HG03159 (cell line): ENCODE measurements around the gene MTX1.
"Not testable (repeated sequence)": the region's sequence is repeated elsewhere in the genome, so short reads cannot be mapped to it uniquely, and the experiment has no call there.

Experiments
- ATAC-seq: cut with Tn5 transposase; IDR thresholded peaks from one replicate; pipeline ENCODE4 v1.9.1; 2021; ENCODE audit warnings: mild to moderate bottlenecking, moderate library complexity; ENCODE audit not compliant: unreplicated experiment

The MTX1 gene

GRCh38 chr1:155231302-155231701 is 22.8 kb downstream of the MTX1 start:
- not testable (repeated sequence) for ATAC-seq

DNA sequence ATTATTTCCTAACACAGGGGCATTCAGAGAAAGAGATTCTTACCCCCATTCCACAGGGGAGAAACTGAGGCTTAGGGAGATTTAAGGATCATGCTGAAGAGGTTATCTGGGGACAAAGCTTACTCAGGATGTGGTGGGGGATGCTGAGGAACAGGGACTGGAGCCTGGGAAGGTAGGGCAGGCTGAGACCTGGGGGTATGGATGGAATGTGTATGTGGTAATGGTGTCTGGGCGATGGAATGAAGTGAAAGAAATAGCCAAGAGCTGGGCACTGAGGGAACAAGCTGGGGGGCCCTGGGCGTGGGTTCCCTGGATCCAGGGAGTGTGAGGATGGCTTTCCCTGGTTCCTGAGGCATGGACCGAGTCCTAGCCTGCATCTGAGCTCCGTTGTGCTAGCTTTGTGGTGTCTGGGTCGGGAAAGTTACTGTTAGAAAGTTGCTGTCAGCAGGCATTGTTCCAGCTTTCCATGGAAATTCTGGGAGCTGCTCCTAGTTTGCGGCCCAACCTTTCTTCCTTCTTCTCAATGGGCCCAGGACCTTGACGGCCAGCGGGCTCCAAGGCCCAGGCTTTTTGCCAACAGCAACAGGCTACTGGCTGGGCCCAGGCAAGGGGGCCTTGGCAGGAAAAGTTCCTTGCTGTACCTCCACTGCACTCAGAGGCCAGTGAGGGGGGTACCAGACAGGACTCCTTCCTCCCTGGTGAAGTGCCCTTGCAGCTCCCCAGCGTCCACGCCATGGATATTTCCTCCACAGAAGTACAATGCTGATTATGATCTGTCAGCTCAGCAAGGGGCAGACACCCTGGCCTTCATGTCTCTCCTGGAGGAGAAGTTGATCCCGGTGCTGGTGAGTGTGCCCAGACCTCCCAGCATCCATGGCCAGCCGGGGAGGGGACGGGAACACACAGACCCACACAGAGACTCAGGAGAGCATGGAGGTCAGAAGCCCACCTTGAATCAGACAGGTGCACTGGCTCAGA is 23.8 kb downstream of the MTX1 start:
- ATAC-seq, result not testable (repeated sequence)

DNA sequence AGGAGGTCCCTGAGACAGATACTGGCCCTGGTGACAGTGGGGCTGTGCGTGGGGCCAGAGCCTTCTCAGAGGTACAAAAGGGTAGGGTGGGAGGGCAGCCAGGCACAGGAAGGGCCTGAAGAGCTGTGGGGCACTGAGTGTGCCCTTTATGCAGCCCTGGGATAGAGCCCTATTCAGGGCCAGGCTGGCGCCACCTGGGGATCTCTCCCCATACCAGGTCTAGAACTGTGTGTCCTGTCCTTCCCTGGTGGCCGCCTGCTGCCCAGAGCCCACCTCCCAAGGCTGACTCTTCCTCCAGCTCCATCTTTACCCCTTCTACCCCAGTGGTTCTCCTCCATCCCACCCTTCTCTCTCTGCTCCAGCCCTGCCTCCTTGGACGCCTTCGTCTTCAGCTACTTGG is 25.0 kb downstream of the MTX1 start:
- not testable (repeated sequence) for ATAC-seq

GRCh38 chr1:155235375-155235774 is 26.9 kb downstream of the MTX1 start:
- ATAC-seq, result not testable (repeated sequence)

- ATAC-seq, result no peak
These were observed 28.0 kb downstream of the MTX1 start for GRCh38 chr1:155236451-155236850.

- no peak for ATAC-seq
These were observed 32.7 kb downstream of the MTX1 start for GRCh38 chr1:155241069-155241679.

DNA sequence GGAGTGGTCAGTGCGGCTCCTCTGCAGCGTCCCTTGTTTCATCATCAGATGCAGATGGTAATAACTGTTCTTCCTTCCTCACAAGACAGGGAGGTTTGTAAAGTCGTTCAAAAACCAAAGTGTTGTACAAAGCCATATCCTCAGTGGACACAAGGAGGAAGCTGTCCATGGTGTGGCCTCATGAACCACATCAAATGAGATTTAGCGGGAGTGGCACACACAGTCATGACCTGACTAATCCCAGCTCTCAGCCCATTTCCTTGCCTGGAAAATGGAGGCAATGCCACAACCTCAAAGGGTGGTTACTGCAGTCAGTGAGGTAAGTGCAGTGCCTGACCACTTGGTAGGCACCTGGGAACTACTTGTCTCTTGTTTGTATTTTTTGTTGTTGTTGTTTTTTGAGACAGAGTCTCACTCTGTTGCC is 33.4 kb downstream of the MTX1 start:
- no peak for ATAC-seq

DNA sequence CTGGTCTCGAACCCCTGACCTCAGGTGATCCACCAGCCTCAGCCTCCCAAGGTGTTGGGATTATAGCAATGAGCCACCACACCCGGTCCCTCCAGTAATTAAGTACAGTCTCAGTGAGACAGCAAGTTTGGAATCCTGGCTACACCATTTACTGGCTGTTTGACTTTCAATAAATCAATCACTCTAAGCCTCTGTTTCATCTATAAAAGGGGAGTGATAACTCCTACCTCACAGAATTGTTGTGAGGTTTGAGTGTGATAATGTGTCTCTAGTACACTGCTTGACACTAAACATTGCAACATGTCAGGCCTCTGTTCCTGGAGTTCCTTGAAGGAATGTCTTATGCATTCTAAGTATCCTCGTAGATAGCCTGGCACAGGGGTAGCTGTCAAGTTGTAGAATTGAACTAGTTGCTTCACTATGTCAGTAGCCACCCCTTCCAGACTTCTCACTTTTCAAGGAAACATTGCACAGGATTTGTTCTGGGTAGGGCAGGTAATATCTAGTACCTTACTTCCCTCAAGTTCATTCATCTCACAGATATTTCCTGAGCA is 34.4 kb downstream of the MTX1 start:
- ATAC-seq, result no peak

- ATAC-seq, result peak; percentile 86
These were observed 36.1 kb downstream of the MTX1 start for GRCh38 chr1:155244368-155245162.

DNA sequence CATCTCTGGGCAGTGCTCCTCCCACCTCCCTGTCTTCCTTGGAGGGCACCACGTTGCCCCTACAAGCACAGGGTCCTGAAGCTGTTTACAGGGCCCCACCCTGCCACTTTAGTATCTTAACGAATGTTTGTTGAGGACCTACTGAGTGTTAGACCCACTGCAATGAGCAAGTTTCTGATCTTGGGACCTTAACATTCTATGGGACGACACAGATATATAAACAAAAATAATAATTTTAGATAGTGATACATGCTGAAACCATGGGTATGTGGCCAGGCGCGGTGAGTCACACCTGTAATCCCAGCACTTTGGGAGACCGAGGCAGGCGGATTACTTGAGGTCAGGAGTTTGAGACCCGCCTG is 36.6 kb downstream of the MTX1 start:
- no peak for ATAC-seq

GRCh38 chr1:155246796-155247195 is 38.3 kb downstream of the MTX1 start:
- not testable (repeated sequence) for ATAC-seq

DNA sequence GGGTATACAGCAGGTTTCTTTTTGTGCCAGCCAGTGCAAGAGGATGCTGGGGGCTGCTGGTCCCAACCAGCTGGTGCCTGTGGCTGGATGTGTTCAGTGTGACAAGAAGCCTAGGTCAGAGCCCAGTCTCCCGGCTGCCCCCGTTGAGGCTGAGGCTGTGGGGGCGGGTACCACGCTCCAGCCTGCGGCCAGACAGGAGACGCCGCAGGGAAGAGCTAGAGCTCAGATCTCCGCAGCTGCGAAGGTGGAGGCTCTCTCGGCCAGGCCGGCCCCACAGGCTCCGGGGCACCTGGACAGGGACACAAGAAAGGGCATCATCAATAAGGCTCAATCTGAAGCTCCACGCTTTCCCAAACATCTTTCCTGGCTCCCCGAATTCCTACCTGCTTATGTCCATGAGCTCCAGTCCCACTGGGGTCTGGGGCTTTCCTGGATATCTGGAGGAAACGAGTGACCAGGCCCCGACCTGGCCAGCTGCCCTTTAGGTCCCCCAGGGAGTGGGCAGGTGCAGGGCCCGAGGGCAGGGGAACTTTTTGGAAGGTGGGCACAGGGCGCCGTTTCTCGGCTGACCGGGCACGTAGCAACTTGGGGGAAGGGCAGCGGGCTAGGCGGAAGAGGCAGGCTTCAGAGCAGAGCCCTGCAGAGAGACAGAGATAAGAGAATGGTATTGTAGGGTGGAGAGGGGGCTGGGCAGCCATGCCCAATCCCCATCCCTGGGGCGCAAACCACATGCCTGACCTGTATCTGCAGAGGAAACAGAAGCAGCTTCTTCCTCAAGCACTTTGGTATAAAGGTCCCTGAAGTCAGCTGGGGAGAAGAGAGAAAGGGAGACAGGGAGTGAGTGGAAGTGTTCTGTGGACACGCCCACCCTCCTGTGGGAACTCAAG is 39.4 kb downstream of the MTX1 start:
- ATAC-seq, result no peak

- ATAC-seq, result peak; percentile 17
These were observed 41.7 kb downstream of the MTX1 start for GRCh38 chr1:155250246-155250632.

- ATAC-seq, result peak; percentile 81
These were observed 42.3 kb downstream of the MTX1 start for GRCh38 chr1:155250633-155251449.

- ATAC-seq, result no peak
These were observed 43.1 kb downstream of the MTX1 start for GRCh38 chr1:155251566-155251965.

- no peak for ATAC-seq
These were observed 44.7 kb downstream of the MTX1 start for GRCh38 chr1:155253208-155253607.

DNA sequence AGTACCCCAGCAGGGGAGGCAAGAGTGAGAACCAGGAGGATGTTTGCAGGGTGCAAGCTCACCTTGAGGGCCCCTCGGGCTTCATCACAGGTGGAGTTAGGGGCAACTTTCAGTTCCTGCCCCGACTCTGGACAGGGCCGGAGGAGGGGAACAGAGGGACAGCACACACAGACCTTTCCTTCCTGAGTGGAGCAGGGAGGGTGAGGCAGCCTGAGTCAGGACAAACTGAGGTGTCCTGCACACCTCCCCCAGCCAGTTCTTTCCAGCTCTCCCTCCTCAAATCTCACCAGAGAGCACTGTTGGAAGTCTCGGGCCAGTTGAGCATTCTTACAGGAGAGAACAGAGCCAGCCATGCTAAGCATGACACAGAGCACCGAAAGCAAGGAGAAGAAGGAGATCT is 45.3 kb downstream of the MTX1 start:
- ATAC-seq, result no peak

GRCh38 chr1:155254228-155254713 is 45.8 kb downstream of the MTX1 start:
- ATAC-seq, result no peak

GRCh38 chr1:155254714-155255242 is 46.3 kb downstream of the MTX1 start:
- ATAC-seq, result no peak
